Measurements from ENCODE around the gene VRK1.

Gene VRK1

GRCh38 chr14:96806836-96807235, 9.7 kb downstream of the VRK1 start:
- Histone ChIP-seq H3F3A (ENCODE audit: insufficient read depth, low read length) (no peaks in the 10 kb centered on the region), H4K20me1 (ENCODE audit: insufficient read depth, low read length) (no peaks in the 10 kb centered on the region; the same call in 1 of the 2 replicates), H3K27ac (ENCODE audit: low read length) (no peak overlapping the region), H3K4me3 (ENCODE audit: low read length) (no peak overlapping the region), H3K36me3 (replicated peaks; ENCODE audit: insufficient read depth, low read length) (no peaks in the 10 kb centered on the region), H3K9me3 (replicated peaks; ENCODE audit: insufficient read depth, low read length) (no peaks in the 10 kb centered on the region), H3K9ac (ENCODE audit: low read length) (no peak overlapping the region), H3K4me2 (ENCODE audit: low read depth, low read length) (no peak overlapping the region), H3K27me3 (replicated peaks; ENCODE audit: insufficient read depth, low read length) (no peaks in the 10 kb centered on the region), H3K4me1 (ENCODE audit: low read length) (0 out of 2 replicates have a peak, but pooled peaks cover 1% of the 10 kb centered on the region), H2AFZ (ENCODE audit: low read length) (no peak overlapping the region), H3K9me2 (replicated peaks; ENCODE audit: insufficient read depth, low read length) (no peaks in the 10 kb centered on the region), H3K79me2 (ENCODE audit: low read length) (peaks cover 92% of the 10 kb centered on the region)
- DNase-seq = no peak
- TF ChIP-seq CTCF (IDR thresholded peaks at IDR 0.05; ENCODE audit: low read length) = no peak
- TF ChIP-seq EZH2phosphoT487 (IDR thresholded peaks at IDR 0.05; ENCODE audit: low read length) = no peak
- TF ChIP-seq EZH2 (optimal IDR thresholded peaks at IDR 0.05; ENCODE audit: low read depth, low read length) = no peak

- H4K20me1 ChIP-seq (ENCODE audit: insufficient read depth, low read length) = no peaks in the 10 kb centered on the region; the same call in 1 of the 2 replicates
- H3K9me2 ChIP-seq (replicated peaks; ENCODE audit: insufficient read depth, low read length) = no peaks in the 10 kb centered on the region
- H3F3A ChIP-seq (ENCODE audit: insufficient read depth, low read length) = no peaks in the 10 kb centered on the region
- no peak for DNase-seq
- no peaks in the 10 kb centered on the region for H3K36me3 ChIP-seq (replicated peaks; ENCODE audit: insufficient read depth, low read length)
- H3K9ac ChIP-seq (ENCODE audit: low read length) = no peak overlapping the region
- no peak overlapping the region for H3K4me2 ChIP-seq (ENCODE audit: low read depth, low read length)
- no peak overlapping the region for H2AFZ ChIP-seq (ENCODE audit: low read length)
- H3K4me1 ChIP-seq (ENCODE audit: low read length) = peaks cover 5% of the 10 kb centered on the region; the same call in 1 of the 2 replicates
- H3K27me3 ChIP-seq (replicated peaks; ENCODE audit: insufficient read depth, low read length) = no peaks in the 10 kb centered on the region
- no peak overlapping the region for H3K4me3 ChIP-seq (ENCODE audit: low read length)
- TF ChIP-seq EZH2 (optimal IDR thresholded peaks at IDR 0.05; ENCODE audit: low read depth, low read length) (no peak), CTCF (IDR thresholded peaks at IDR 0.05; ENCODE audit: low read length) (no peak), EZH2phosphoT487 (IDR thresholded peaks at IDR 0.05; ENCODE audit: low read length) (no peak)
- no peaks in the 10 kb centered on the region for H3K9me3 ChIP-seq (replicated peaks; ENCODE audit: insufficient read depth, low read length)
- peaks cover 95% of the 10 kb centered on the region for H3K79me2 ChIP-seq (ENCODE audit: low read length)
- no peak overlapping the region for H3K27ac ChIP-seq (ENCODE audit: low read length)
These were observed 11.6 kb downstream of the VRK1 start for GRCh38 chr14:96808619-96809406.

GRCh38 chr14:96811265-96811664, 14.1 kb downstream of the VRK1 start:
- Histone ChIP-seq H2AFZ (ENCODE audit: low read length) (no peak overlapping the region), H3K9ac (ENCODE audit: low read length) (no peak overlapping the region), H4K20me1 (ENCODE audit: insufficient read depth, low read length) (no peaks in the 10 kb centered on the region), H3K4me1 (ENCODE audit: low read length) (peaks cover 5% of the 10 kb centered on the region; the same call in 1 of the 2 replicates), H3K4me3 (ENCODE audit: low read length) (no peak overlapping the region), H3K27ac (ENCODE audit: low read length) (no peak overlapping the region), H3K9me3 (replicated peaks; ENCODE audit: insufficient read depth, low read length) (no peaks in the 10 kb centered on the region), H3F3A (ENCODE audit: insufficient read depth, low read length) (no peaks in the 10 kb centered on the region), H3K79me2 (ENCODE audit: low read length) (peaks cover 82% of the 10 kb centered on the region), H3K9me2 (replicated peaks; ENCODE audit: insufficient read depth, low read length) (no peaks in the 10 kb centered on the region), H3K36me3 (replicated peaks; ENCODE audit: insufficient read depth, low read length) (no peaks in the 10 kb centered on the region), H3K4me2 (ENCODE audit: low read depth, low read length) (no peak overlapping the region), H3K27me3 (replicated peaks; ENCODE audit: insufficient read depth, low read length) (no peaks in the 10 kb centered on the region)
- DNase-seq = no peak
- TF ChIP-seq EZH2 (optimal IDR thresholded peaks at IDR 0.05; ENCODE audit: low read depth, low read length) = no peak
- TF ChIP-seq CTCF (IDR thresholded peaks at IDR 0.05; ENCODE audit: low read length) = no peak
- TF ChIP-seq EZH2phosphoT487 (IDR thresholded peaks at IDR 0.05; ENCODE audit: low read length) = no peak
